Activated CD8-positive, alpha-beta memory T cell treated with anti-CD3 and anti-CD28 coated beads for 1 hour (primary cell): ENCODE measurements around the gene ATF6B.
"Not testable (repeated sequence)": the region's sequence is repeated elsewhere in the genome, so short reads cannot be mapped to it uniquely, and the experiment has no call there.

Source experiments
- DNase-seq, 2 donors: peaks; one replicate each; pipeline ENCODE4 v3.0.0-alpha.2; 2020; ENCODE audit warnings: low read depth in 1 of 2; ENCODE audit errors: extremely low read depth in 1 of 2

Gene ATF6B

DNA sequence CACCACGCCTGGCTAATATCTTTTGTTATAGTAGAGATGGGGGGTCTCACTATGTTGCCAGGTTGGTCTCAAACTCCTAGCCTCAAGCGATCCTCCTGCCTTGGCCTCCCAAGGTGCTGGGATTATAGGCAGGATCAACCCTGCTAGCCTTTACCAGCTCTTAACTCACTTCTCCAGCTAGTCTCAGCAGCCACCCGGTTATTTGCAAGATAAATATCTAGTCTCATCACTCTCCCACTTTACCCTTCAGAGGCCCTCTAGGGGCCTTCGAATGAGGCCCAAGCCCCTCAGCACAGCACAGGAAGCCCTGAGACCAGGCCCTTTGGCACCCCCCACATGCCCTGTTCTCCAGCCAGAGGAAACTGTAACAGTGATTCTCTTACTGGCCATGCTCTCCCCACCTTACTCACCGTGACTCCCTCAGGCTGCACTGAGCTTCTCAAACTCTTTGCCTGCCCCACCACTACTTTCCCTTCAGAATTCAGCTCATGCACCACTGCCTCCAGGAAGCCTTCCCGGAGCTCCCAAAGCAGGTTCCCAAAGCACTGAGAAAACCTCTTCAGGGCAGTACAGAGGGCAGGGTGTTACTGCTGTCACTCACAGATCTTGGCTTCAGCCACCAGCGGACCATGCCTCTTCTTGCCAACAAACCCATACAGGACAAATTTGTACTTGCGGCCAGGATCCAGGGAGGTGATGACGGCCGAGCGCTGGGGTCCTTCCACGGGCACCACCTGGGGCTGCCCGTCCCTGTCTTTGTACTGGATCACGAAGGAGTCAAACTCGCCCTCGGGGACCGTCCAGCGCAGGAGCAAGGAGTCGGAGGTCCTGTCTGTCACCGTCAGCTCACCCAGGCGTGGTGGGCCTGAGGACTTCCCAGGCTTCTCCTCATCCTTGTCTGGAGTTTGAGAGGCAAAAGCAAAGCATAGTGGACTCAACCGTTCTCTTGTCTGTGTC, 44.0 kb downstream of the ATF6B start:
- DNase-seq: no peak

DNA sequence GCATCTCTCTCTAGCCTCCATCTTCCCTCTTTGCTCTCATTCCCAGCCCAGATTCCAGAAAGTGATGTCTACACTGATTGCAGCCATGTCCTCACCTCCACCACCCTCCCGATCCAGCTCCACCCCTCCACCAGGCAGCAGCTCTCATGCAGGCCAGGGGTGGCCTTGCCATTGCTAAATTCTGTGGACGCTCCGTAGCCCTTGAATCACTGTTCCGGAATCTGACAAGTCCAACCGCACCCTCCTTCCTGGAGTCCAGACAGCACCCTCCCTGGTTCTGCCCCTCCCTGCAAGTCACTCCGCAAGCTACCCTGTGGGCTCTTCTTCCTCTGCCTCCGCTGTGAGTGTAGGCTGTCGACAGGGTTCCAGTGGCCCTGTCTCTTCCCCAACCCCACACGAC, 45.1 kb downstream of the ATF6B start:
- no peak for DNase-seq

GRCh38 chr6:32082478-32082877, 45.6 kb downstream of the ATF6B start:
- DNase-seq: no peak

- DNase-seq: no peak
Observed at GRCh38 chr6:32081168-32081990, 46.7 kb downstream of the ATF6B start.

GRCh38 chr6:32079566-32080290, 48.3 kb downstream of the ATF6B start:
- no peak for DNase-seq

DNA sequence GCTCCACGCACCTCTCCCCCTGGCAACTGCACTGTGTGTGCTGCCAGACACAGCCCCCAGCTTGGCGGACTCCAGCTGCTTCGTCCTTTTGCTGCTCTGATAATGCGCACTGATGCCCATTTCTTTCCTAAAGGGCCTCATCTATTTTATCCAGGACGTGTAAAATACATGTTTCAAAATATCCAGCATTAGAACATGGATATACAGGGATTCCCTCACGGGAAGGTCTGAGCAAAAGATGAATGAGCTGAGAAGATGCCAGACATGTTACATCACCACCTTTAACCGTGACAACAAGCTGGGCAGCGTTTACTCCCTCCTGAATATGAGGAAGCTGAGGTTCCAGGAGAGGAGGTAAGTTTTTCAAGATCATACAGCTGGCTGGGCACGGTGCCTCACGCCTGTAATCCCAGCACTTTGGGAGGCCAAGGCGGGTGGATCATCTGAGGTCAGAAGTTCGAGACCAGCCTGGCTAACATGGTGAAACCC, 51.7 kb downstream of the ATF6B start:
- DNase-seq: no peak

DNA sequence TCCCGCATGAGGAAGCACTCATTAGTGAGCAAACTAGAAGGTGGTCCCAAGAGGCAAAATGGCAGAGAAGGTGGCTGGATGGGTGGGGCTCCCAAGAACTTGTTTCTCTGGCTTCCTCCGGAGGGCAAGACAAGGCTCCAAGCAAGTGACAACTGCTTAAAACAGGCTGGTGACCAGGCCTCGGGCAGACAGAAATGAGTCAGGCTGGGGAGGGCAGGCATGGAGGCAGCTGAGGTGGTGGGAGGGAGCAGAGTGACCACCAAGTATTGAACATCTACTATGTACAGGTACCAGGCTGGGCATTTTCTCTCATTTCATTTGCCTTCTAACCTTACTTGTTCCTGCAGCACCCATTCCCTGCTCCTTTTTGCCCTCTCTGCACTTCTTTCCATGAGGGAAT, 52.3 kb downstream of the ATF6B start:
- DNase-seq: no peak

DNA sequence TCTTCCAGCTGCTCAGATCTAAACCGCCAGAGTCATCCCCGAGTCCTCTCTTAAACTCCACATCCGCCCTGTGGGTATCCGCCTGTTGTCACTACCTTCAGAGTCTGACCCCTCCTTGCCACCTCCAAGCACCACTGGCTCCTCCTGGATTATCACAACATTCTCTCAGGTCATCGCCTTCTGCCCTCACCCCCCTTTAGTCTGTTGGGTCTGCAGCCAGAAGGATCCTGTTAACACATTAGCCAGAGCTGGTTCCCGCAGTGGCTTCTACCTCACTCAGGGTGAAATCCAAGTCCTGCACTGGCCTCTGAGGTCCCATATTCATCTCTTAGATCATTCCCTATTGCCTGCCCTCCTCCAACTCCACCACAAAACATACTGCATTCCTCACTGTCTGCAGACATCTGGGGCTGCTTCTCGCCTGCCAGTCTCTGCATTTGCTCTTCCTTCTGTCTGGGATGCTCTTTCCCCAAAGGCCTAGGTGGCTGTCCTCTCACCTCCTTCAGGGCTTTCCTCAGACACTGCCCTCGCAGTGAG, 53.0 kb downstream of the ATF6B start:
- no peak for DNase-seq

GRCh38 chr6:32073613-32074012, 54.4 kb downstream of the ATF6B start:
- no peak for DNase-seq

- no peak for DNase-seq
Observed at GRCh38 chr6:32073101-32073500, 54.9 kb downstream of the ATF6B start.

DNA sequence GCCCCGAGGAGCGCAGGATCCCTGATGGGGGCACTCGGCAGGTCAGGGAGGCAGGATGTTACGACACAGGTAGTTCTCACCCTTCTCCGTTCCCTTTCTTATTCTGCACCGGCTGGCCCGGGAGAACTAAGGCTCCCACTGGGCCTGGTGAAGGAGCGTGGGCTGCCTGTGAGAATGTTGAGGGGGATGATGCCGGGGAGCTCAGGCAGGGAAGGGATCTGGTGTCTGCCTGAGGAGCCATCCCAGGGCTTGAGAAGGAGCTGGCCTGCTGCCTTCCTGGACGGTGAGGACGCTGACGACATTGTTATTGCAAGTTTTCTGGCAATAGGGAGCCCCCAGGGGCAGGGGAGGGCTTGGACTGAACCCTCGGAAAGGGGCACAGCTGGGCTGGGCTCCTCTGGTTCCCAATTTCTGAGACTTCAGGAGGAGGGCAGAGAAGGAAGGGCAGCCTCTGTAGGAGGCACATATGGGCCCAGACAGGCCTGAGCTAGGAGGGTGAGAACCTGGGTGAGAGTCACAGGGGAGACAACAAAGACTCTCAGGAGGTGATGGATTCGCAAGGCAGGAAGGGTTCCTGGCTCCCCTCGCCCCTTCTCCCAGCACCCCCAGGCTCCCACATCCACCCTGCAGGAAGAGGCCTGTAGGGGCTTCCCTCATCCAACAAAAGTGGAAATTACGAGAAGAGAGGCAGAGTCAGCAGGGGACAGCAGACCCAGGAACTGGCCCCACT, 57.1 kb downstream of the ATF6B start:
- no peak for DNase-seq

DNA sequence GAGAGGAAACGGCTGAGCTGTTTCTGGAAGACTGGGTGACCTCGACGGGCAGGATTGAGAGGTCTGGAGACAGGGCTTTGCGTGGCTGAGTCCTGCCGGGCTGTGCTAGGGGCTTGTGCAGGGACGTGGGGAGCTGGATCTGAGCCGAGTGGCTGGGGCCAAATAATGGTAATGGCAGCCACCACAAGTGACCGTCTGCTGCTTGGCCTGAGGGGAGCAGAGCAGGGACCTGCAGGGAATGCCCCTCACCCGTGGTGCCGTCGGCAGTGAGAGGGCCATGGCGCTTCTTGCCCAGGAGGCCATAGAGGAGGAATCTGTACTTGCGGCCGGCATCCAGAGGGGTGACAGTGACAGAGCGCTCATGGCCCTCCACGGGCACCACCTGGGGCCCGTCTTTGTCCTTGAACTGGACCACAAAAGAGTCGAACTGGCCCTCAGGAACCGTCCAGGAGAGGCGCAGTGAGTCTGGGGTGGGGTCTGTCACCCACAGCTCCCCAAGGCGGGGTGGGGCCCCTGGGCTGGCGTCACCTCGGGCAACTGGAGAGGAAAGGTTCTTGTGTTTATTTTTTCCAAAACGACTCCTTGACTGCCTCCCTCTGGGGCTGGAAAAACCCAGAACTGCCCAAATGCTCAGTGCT, 58.0 kb downstream of the ATF6B start:
- no peak for DNase-seq

DNA sequence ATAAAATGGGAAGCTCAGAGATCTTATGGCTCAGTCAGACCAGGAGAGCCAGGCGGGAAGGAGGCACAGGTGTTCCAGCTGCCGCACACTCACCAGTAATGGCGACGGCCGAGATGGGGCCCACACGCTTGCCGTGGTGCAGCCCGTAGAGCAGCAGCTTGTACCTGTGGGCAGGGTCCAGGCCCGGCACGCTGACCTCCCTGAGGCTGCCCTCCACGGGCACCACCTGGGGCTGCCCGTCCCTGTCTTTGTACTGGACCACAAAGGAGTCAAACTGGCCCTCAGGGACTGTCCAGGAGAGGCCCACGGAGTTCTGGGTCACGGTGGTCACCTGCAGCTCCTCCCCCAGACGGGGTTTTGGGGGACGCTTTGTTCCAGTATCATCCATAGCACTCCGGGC, 58.6 kb downstream of the ATF6B start:
- DNase-seq: no peak

- no peak for DNase-seq
Observed at GRCh38 chr6:32068867-32069266, 59.2 kb downstream of the ATF6B start.

GRCh38 chr6:32068315-32068714, 59.7 kb downstream of the ATF6B start:
- not testable (repeated sequence) for DNase-seq

GRCh38 chr6:32067521-32067920, 60.5 kb downstream of the ATF6B start:
- DNase-seq: not testable (repeated sequence)
